Immature natural killer cell (primary cell): ENCODE measurements around the gene MYO1F. TPM values are rescaled to one million over a fixed set of nuclear protein-coding genes. Genes with fewer than 3 reads are reported as not detected.

Experiments used
- DNase-seq, 3 donors: peaks; one replicate each; pipeline ENCODE4 v3.0.0; 2022; ENCODE audit warnings: mixed read lengths in 1 of 3
- H3K27ac Mint-ChIP-seq, 6 donors: one replicate each; pipeline ENCODE4 v1.8.0; 2020; ENCODE audit warnings: mixed read lengths in 6 of 6, mild to moderate bottlenecking in 5 of 6, inconsistent platforms in 4 of 6, moderate library complexity in 3 of 6
- H3K27me3 Mint-ChIP-seq, 3 donors: one replicate each; pipeline ENCODE4 v1.8.0; 2020 to 2021; ENCODE audit warnings: low read depth in 3 of 3, mild to moderate bottlenecking in 3 of 3, mixed read lengths in 3 of 3, moderate library complexity in 3 of 3, inconsistent platforms in 1 of 3
- H3K36me3 Mint-ChIP-seq, 3 donors: one replicate each; pipeline ENCODE4 v1.8.0; 2020; ENCODE audit warnings: mixed read lengths in 3 of 3, inconsistent platforms in 2 of 3, mild to moderate bottlenecking in 2 of 3
- H3K4me1 Mint-ChIP-seq, 2 donors: one replicate each; pipeline ENCODE4 v1.8.0; 2020; ENCODE audit warnings: inconsistent platforms in 2 of 2, mild to moderate bottlenecking in 2 of 2, mixed read lengths in 2 of 2, moderate library complexity in 1 of 2
- H3K4me3 Mint-ChIP-seq, 5 donors: one replicate each; pipeline ENCODE4 v1.8.0; 2020; ENCODE audit warnings: mild to moderate bottlenecking in 5 of 5, mixed read lengths in 5 of 5, inconsistent platforms in 3 of 5, moderate library complexity in 3 of 5
- H3K9me3 Mint-ChIP-seq, 6 donors: one replicate each; pipeline ENCODE4 v1.8.0; 2020; ENCODE audit warnings: mild to moderate bottlenecking in 6 of 6, mixed read lengths in 6 of 6, inconsistent platforms in 4 of 6, moderate library complexity in 3 of 6
- polyA plus RNA-seq, 3 donors: library from polyadenylated mRNA; unstranded; fragments of 300-500 nt; fragmentation: Illumina TruSeq; gene quantifications; one replicate each; pipeline ENCODE4 v1.2.3, GENCODE V29; 2021

The MYO1F gene
- polyA plus RNA-seq, 3 donors from 2014 or later = 104 to 340 (median 110) TPM

- DNase-seq = peak; percentile 52 to 66 (median 58)
- Mint-ChIP-seq H3K9me3 (no peaks in the 10 kb centered on the region), H3K36me3 (peaks cover 5 to 34% (median 20%) of the 10 kb centered on the region in 3 donors), H3K27me3 (peaks cover 8 to 16% (median 8%) of the 10 kb centered on the region in 3 donors), H3K4me1 (peaks cover 35 to 38% of the 10 kb centered on the region in 2 donors), H3K4me3 (peak overlapping the region; percentile 39 to 77 (median 59)), H3K27ac (peak overlapping the region; percentile 85 to 91 (median 88))
These were observed 89.9 kb downstream of the MYO1F start for GRCh38 chr19:8487137-8487851.

- H3K4me3 Mint-ChIP-seq = peak overlapping the region in 4 of 5 donors; percentile 39 to 77 (median 54)
- H3K9me3 Mint-ChIP-seq = no peaks in the 10 kb centered on the region
- peaks cover 38 to 39% of the 10 kb centered on the region in 2 donors for H3K4me1 Mint-ChIP-seq
- DNase-seq = no peak
- H3K27ac Mint-ChIP-seq = peak overlapping the region; percentile 85 to 91 (median 88)
- peaks cover 8 to 16% (median 8%) of the 10 kb centered on the region in 3 donors for H3K27me3 Mint-ChIP-seq
- peaks cover 5 to 37% (median 20%) of the 10 kb centered on the region in 3 donors for H3K36me3 Mint-ChIP-seq
These were observed 90.5 kb downstream of the MYO1F start for GRCh38 chr19:8486661-8487136.

- Mint-ChIP-seq H3K36me3 (peaks cover 5 to 37% (median 20%) of the 10 kb centered on the region in 3 donors), H3K4me3 (no peak overlapping the region), H3K4me1 (peaks cover 47 to 48% of the 10 kb centered on the region in 2 donors), H3K27ac (peak overlapping the region in 4 of 6 donors; percentile 26 to 88 (median 58)), H3K9me3 (no peaks in the 10 kb centered on the region), H3K27me3 (peaks cover 8 to 16% (median 13%) of the 10 kb centered on the region in 3 donors)
- no peak for DNase-seq
These were observed 91.5 kb downstream of the MYO1F start for GRCh38 chr19:8485561-8486371.

DNA sequence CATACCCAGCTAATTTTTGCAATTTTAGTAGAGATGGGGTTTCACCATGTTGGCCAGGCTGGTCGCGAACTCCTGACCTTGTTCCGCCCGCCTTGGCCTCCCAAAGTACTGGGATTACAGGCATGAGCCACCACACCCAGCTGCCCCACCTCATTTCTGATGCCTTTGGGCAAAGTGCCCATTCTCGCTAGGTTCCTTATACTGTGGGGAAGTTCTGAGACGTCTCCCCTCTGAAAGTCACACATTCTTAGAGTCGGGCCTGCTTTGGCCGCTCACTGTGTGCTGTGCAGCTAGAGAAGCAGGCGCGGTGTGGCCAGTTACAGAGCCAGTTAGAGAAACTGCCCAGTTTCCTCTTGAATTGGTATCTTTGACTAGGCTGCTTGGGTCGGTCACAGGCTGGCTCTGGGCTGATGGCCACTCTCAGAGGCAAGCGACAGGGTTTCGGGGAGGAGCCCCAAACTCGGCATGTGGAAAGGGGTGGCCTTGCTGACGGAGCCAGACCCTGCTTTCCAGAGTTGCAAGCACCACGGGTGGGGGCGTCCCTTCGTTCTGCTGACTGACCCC, 92.8 kb downstream of the MYO1F start:
- peaks cover 4 to 16% (median 13%) of the 10 kb centered on the region in 3 donors for H3K27me3 Mint-ChIP-seq
- peaks cover 53 to 54% of the 10 kb centered on the region in 2 donors for H3K4me1 Mint-ChIP-seq
- no peak overlapping the region for H3K4me3 Mint-ChIP-seq
- H3K27ac Mint-ChIP-seq = no peak overlapping the region
- no peaks in the 10 kb centered on the region for H3K9me3 Mint-ChIP-seq
- DNase-seq = no peak
- peaks cover 5 to 35% (median 20%) of the 10 kb centered on the region in 3 donors for H3K36me3 Mint-ChIP-seq

GRCh38 chr19:8483165-8483564, 94.1 kb downstream of the MYO1F start:
- Mint-ChIP-seq H3K36me3 (peaks cover 6 to 31% (median 24%) of the 10 kb centered on the region in 3 donors), H3K27me3 (peaks cover 3 to 15% (median 12%) of the 10 kb centered on the region in 3 donors), H3K27ac (peak overlapping the region in 4 of 6 donors; percentile 9 to 41 (median 15)), H3K4me3 (no peak overlapping the region), H3K9me3 (no peaks in the 10 kb centered on the region), H3K4me1 (peaks cover 53 to 56% of the 10 kb centered on the region in 2 donors)
- DNase-seq = no peak

GRCh38 chr19:8482696-8483095, 94.5 kb downstream of the MYO1F start:
- Mint-ChIP-seq H3K4me3 (no peak overlapping the region), H3K9me3 (no peaks in the 10 kb centered on the region), H3K4me1 (peaks cover 53 to 56% of the 10 kb centered on the region in 2 donors), H3K36me3 (peaks cover 9 to 33% (median 27%) of the 10 kb centered on the region in 3 donors), H3K27me3 (peaks cover 2 to 18% (median 15%) of the 10 kb centered on the region in 3 donors), H3K27ac (peak overlapping the region in 2 of 6 donors; percentile 4 to 41)
- no peak for DNase-seq

- peaks cover 53 to 55% of the 10 kb centered on the region in 2 donors for H3K4me1 Mint-ChIP-seq
- H3K36me3 Mint-ChIP-seq = peaks cover 9 to 30% (median 19%) of the 10 kb centered on the region in 3 donors
- no peaks in the 10 kb centered on the region for H3K9me3 Mint-ChIP-seq
- peaks cover 2 to 15% (median 12%) of the 10 kb centered on the region in 3 donors for H3K27me3 Mint-ChIP-seq
- no peak overlapping the region for H3K4me3 Mint-ChIP-seq
- peak overlapping the region in 5 of 6 donors; percentile 9 to 82 (median 76) for H3K27ac Mint-ChIP-seq
- no peak for DNase-seq
These were observed 95.6 kb downstream of the MYO1F start for GRCh38 chr19:8481616-8482015.

- peaks cover 2 to 14% (median 11%) of the 10 kb centered on the region in 3 donors for H3K27me3 Mint-ChIP-seq
- H3K36me3 Mint-ChIP-seq = peaks cover 9 to 29% (median 16%) of the 10 kb centered on the region in 3 donors
- DNase-seq = no peak
- peak overlapping the region; percentile 42 to 82 (median 76) for H3K27ac Mint-ChIP-seq
- peaks cover 50 to 55% of the 10 kb centered on the region in 2 donors for H3K4me1 Mint-ChIP-seq
- H3K4me3 Mint-ChIP-seq = peak overlapping the region in 4 of 5 donors; percentile 7 to 74 (median 56)
- H3K9me3 Mint-ChIP-seq = no peaks in the 10 kb centered on the region
These were observed 96.0 kb downstream of the MYO1F start for GRCh38 chr19:8481201-8481600.

GRCh38 chr19:8478598-8478997, 98.6 kb downstream of the MYO1F start:
- peaks cover 0 to 10% (median 9%) of the 10 kb centered on the region in 3 donors for H3K27me3 Mint-ChIP-seq
- peak overlapping the region in 4 of 6 donors; percentile 60 to 90 (median 76) for H3K27ac Mint-ChIP-seq
- no peaks in the 10 kb centered on the region for H3K9me3 Mint-ChIP-seq
- peaks cover 11 to 40% (median 21%) of the 10 kb centered on the region in 3 donors for H3K36me3 Mint-ChIP-seq
- peaks cover 53 to 71% of the 10 kb centered on the region in 2 donors for H3K4me1 Mint-ChIP-seq
- peak overlapping the region in 2 of 5 donors; percentile 19 to 48 for H3K4me3 Mint-ChIP-seq
- DNase-seq = no peak

DNA sequence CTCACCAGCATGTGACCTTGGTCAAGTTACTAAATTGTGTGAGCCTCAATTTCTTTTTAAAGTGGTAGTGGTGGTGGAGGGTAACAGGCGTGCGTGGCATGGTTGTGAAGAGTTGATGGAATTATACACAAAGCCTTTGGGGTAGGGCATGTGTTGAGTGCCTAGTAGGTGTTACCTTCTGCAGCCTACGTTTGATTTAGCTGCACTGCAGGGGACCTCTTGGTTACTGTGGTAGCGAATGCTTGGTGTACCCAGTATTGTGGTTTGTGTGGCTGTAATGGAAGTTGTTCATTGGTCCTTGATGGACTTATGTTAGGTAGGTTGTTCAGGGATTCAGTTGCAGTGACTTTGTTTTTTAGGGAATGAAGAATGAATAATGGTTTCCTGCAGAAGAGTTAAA, 99.4 kb downstream of the MYO1F start:
- Mint-ChIP-seq H3K9me3 (no peaks in the 10 kb centered on the region), H3K4me3 (peak overlapping the region; percentile 2 to 64 (median 8)), H3K27ac (peak overlapping the region; percentile 75 to 93 (median 86)), H3K4me1 (peaks cover 51 to 68% of the 10 kb centered on the region in 2 donors), H3K36me3 (peaks cover 10 to 37% (median 19%) of the 10 kb centered on the region in 3 donors), H3K27me3 (peaks cover 0 to 10% (median 9%) of the 10 kb centered on the region in 3 donors)
- DNase-seq = peak; percentile 14 to 24 (median 16)

DNA sequence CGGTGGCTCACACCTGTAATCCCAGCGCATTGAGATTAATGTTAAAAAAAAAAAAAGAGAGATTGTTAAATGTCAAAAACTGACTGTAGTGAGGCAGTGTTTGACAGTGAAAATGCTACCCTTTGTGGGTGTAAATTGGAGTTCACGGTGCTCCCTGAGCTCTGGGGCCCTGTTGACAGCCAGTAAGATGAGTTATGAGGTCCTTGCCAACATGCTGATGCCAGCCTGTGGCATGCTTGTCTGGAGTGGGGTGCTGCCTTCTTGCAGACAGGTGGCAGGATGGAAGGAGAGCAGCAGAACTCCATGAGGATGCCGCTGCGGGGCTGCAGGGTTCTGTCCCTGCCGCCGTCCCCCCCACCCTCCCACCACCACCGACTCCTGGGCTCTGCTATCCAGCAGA, 100.7 kb downstream of the MYO1F start:
- Mint-ChIP-seq H3K27me3 (peaks cover 0 to 11% (median 9%) of the 10 kb centered on the region in 3 donors), H3K9me3 (no peaks in the 10 kb centered on the region), H3K36me3 (peaks cover 9 to 29% (median 17%) of the 10 kb centered on the region in 3 donors), H3K27ac (peak overlapping the region in 1 of 6 donors; percentile 67), H3K4me3 (no peak overlapping the region), H3K4me1 (peaks cover 45 to 62% of the 10 kb centered on the region in 2 donors)
- no peak for DNase-seq

GRCh38 chr19:8475005-8475404, 102.2 kb downstream of the MYO1F start:
- no peak for DNase-seq
- peaks cover 0 to 9% (median 9%) of the 10 kb centered on the region in 3 donors for H3K27me3 Mint-ChIP-seq
- H3K9me3 Mint-ChIP-seq = no peaks in the 10 kb centered on the region
- peaks cover 31 to 49% of the 10 kb centered on the region in 2 donors for H3K4me1 Mint-ChIP-seq
- H3K36me3 Mint-ChIP-seq = peaks cover 9 to 43% (median 24%) of the 10 kb centered on the region in 3 donors
- H3K27ac Mint-ChIP-seq = no peak overlapping the region
- H3K4me3 Mint-ChIP-seq = no peak overlapping the region
